ENCODE data around the gene PACS1. TPM values are rescaled to one million over a fixed set of nuclear protein-coding genes. Genes with fewer than 3 reads are reported as not detected.

PACS1 gene
- total RNA-seq, 4 donors from 2014 or later = 32.0 to 62.7 (median 51.8) TPM

DNA sequence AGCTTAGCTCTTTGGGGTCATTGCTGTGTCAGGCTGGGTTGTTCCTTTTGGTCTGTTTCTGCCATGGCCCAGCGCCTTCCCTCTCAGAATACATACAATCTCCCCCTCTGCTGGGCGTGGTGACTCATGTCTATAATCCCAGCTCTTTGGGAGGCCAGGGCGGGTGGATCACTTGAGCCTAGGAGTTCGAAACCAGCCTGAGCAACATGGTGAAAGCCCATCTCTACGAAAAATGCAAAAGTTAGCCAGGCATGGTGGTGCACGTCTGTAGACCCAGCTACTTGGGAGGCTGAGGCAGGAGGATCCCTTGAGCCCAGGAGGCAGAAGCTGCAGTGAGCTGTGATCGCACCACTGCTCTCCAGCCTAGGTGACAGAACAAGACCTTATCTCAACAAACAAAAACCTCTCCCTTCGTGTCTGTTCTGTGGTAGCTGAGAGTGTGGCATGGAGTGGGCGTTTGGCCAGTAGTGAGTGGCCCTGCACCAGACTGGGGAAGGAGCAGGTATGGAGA lies 151.7 kb downstream of the PACS1 start:
- H3K36me3 ChIP-seq = peaks cover 0 to 82% (median 4%) of the 10 kb centered on the region in 3 donors
- H3K4me1 ChIP-seq = peaks cover 0 to 3% (median 0%) of the 10 kb centered on the region in 4 donors
- WGBS, 2 donors = 70 to 81% methylated on average over 9 of the region's 9 CpGs
- TF ChIP-seq EP300 (IDR thresholded peaks at IDR 0.05) (no peak), POLR2A (IDR thresholded peaks at IDR 0.05) (no peak)
- TF ChIP-seq, protein P1, sequence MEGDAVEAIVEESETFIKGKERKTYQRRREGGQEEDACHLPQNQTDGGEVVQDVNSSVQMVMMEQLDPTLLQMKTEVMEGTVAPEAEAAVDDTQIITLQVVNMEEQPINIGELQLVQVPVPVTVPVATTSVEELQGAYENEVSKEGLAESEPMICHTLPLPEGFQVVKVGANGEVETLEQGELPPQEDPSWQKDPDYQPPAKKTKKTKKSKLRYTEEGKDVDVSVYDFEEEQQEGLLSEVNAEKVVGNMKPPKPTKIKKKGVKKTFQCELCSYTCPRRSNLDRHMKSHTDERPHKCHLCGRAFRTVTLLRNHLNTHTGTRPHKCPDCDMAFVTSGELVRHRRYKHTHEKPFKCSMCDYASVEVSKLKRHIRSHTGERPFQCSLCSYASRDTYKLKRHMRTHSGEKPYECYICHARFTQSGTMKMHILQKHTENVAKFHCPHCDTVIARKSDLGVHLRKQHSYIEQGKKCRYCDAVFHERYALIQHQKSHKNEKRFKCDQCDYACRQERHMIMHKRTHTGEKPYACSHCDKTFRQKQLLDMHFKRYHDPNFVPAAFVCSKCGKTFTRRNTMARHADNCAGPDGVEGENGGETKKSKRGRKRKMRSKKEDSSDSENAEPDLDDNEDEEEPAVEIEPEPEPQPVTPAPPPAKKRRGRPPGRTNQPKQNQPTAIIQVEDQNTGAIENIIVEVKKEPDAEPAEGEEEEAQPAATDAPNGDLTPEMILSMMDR (IDR thresholded peaks at IDR 0.05) = no peak
- no peaks in the 10 kb centered on the region for H3K27me3 ChIP-seq
- no peak for DNase-seq (ENCODE audit: low spot score in 2 of 2)
- no peaks in the 10 kb centered on the region for H3K9me3 ChIP-seq
- peak overlapping the region in 1 of 4 donors; percentile 16 for H3K27ac ChIP-seq
- no peak overlapping the region for H3K4me3 ChIP-seq

DNA sequence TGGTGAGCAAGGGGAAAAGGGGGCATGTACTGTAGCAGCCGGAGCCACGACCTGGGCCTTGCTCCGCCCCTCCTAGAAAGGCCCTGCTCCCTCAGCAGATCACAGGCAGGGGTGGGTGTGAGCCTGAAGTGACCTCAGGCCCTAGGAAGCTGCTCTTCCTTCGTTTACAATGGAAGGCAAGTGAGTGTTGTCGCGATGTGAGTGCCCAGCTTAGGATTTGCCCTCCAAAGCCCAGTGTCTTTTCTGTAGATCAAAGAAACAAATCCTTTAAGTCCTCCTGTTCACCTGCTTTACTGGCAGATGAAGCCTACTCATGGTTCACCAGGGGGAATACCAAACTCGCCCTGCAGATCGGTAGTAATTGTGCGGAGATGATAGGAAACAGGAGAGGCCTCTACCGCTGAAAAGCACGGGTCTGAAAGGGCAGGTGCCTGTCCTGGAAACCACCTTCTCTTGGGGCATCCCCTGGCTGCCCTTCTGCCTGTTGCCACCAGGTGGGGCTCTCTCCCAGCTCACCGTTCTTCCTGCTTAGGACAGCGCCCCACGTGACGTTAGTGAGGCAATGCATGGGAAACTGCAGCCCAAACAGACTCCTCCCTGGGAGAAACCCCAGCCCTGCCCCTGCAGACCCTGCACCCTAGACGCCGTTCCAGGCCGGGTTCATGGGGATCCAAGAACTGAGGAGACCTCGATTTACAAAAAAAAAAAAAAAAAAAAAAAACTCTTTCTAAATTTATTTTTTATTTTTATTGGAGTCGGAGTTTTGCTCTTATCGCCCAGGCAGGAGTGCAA lies 152.5 kb downstream of the PACS1 start:
- H3K9me3 ChIP-seq = no peaks in the 10 kb centered on the region

DNA sequence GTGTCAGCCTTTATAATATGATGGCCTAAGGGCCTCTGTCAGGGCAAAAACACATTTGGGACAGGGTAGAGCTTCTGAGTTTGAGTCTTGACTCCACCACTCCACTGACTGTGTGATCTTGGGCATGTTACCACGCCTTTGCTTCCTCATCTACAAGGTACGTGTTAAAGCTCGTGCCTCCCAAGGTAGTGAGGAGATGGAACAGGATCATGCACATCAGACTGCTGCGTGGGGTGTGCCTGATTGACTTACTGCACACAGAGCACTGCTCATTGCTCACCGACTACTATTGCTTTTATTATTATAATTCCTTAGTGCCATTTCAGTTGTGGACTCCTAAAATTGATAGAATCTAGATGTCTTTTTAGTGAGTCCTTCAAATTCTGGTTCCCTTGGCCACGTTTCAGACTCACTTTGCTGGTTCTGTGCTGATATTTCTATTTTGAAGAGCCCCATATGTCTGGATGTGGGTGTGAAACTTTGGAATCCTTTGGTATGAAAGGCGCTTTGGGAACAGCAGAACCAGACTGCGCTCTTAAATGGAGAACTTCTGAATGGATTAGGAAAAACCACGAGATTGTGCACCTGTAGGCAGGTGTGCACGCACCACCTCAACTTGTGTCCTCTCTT lies 154.3 kb downstream of the PACS1 start:
- no peak overlapping the region for H3K4me3 ChIP-seq

More for the DNA sequence above, 152.5 kb downstream of the PACS1 start:
- H3K4me1 ChIP-seq = peaks cover 0 to 3% (median 0%) of the 10 kb centered on the region in 4 donors
- H3K27me3 ChIP-seq = no peaks in the 10 kb centered on the region
- TF ChIP-seq POLR2A (IDR thresholded peaks at IDR 0.05) = no peak
- TF ChIP-seq, protein P1 (IDR thresholded peaks at IDR 0.05) = peak; percentile 99 to 100 (median 99)
- TF ChIP-seq EP300 (IDR thresholded peaks at IDR 0.05) = peak in 1 of 2 donors; percentile 71
- H3K36me3 ChIP-seq = peaks cover 0 to 77% (median 4%) of the 10 kb centered on the region in 3 donors
- H3K4me3 ChIP-seq = no peak overlapping the region
- peak; percentile 82 to 92 for DNase-seq (ENCODE audit: low spot score in 2 of 2)
- peak overlapping the region in 1 of 4 donors; percentile 16 for H3K27ac ChIP-seq
- 21 to 23% methylated on average over 21 of the region's 21 CpGs for whole genome bisulfite sequencing, 2 donors

GRCh38 chr11:66225066-66225465 lies 155.0 kb downstream of the PACS1 start:
- no peak for DNase-seq (ENCODE audit: low spot score in 2 of 2)
- no peak overlapping the region for H3K27ac ChIP-seq
- peaks cover 0 to 3% (median 0%) of the 10 kb centered on the region in 4 donors for H3K4me1 ChIP-seq
- no peak overlapping the region for H3K4me3 ChIP-seq
- H3K9me3 ChIP-seq = no peaks in the 10 kb centered on the region
- H3K27me3 ChIP-seq = no peaks in the 10 kb centered on the region
- WGBS, 2 donors = 71 to 76% methylated on average over 2 of the region's 2 CpGs
- H3K36me3 ChIP-seq = peaks cover 0 to 67% (median 4%) of the 10 kb centered on the region in 3 donors
- TF ChIP-seq, protein P1 (IDR thresholded peaks at IDR 0.05) = no peak
- TF ChIP-seq POLR2A (IDR thresholded peaks at IDR 0.05) (no peak), EP300 (IDR thresholded peaks at IDR 0.05) (no peak)

More for the DNA sequence above, 154.3 kb downstream of the PACS1 start:
- Histone ChIP-seq H3K36me3 (peaks cover 0 to 73% (median 4%) of the 10 kb centered on the region in 3 donors), H3K9me3 (no peaks in the 10 kb centered on the region), H3K27me3 (no peaks in the 10 kb centered on the region), H3K27ac (no peak overlapping the region), H3K4me1 (peaks cover 0 to 3% (median 0%) of the 10 kb centered on the region in 4 donors)
- 91 to 96% methylated on average over 10 of the region's 10 CpGs for WGBS, 2 donors
- TF ChIP-seq EP300 (IDR thresholded peaks at IDR 0.05) = no peak
- TF ChIP-seq, protein P1 (IDR thresholded peaks at IDR 0.05) = no peak
- no peak for DNase-seq (ENCODE audit: low spot score in 2 of 2)

- DNase-seq (ENCODE audit: low spot score in 2 of 2) = no peak
- H3K36me3 ChIP-seq = peaks cover 0 to 67% (median under 1%) of the 10 kb centered on the region in 3 donors
- no peak for TF ChIP-seq POLR2A (IDR thresholded peaks at IDR 0.05)
- TF ChIP-seq EP300 (IDR thresholded peaks at IDR 0.05) = no peak
- TF ChIP-seq, protein P1 (IDR thresholded peaks at IDR 0.05) = no peak
Measured at GRCh38 chr11:66226101-66226500, 156.0 kb downstream of the PACS1 start.

More at GRCh38 chr11:66226101-66226500, 156.0 kb downstream of the PACS1 start:
- no peak overlapping the region for H3K27ac ChIP-seq
- H3K9me3 ChIP-seq = no peaks in the 10 kb centered on the region
- H3K27me3 ChIP-seq = no peaks in the 10 kb centered on the region
- H3K4me1 ChIP-seq = peaks cover 0 to 3% (median 0%) of the 10 kb centered on the region in 4 donors
- no peak overlapping the region for H3K4me3 ChIP-seq
